IPS-15b (cell line): ENCODE measurements around the gene ELOA2.
"Not testable (repeated sequence)": the region's sequence is repeated elsewhere in the genome, so short reads cannot be mapped to it uniquely, and the experiment has no call there.

ENCODE experiments used
- H3K27me3 ChIP-seq: one replicate; pipeline ENCODE4 v1.6.1; 2013; ENCODE audit warnings: low read length; ENCODE audit not compliant: control insufficient read depth, insufficient read depth
- H3K36me3 ChIP-seq: one replicate; pipeline ENCODE4 v1.6.1; 2013; ENCODE audit warnings: low read length; ENCODE audit not compliant: control insufficient read depth, insufficient read depth
- H3K4me1 ChIP-seq: one replicate; pipeline ENCODE4 v1.6.1; 2013; ENCODE audit warnings: mild to moderate bottlenecking, low read length; ENCODE audit not compliant: control insufficient read depth, insufficient read depth
- H3K4me3 ChIP-seq: one replicate; pipeline ENCODE4 v1.5.1; 2013; ENCODE audit warnings: low read depth, low read length
- H3K9ac ChIP-seq: one replicate; pipeline ENCODE4 v1.6.1; 2013; ENCODE audit warnings: low read depth, mild to moderate bottlenecking, low read length
- H3K9me3 ChIP-seq: one replicate; pipeline ENCODE4 v1.6.1; 2013; ENCODE audit warnings: mild to moderate bottlenecking, low read length; ENCODE audit not compliant: control insufficient read depth, insufficient read depth

Gene ELOA2

GRCh38 chr18:47036298-47036874 lies 965 bp upstream of the ELOA2 start:
- no peaks in the 10 kb centered on the region for H3K4me1 ChIP-seq
- H3K27me3 ChIP-seq: no peaks in the 10 kb centered on the region
- no peak overlapping the region for H3K4me3 ChIP-seq
- no peaks in the 10 kb centered on the region for H3K9me3 ChIP-seq
- H3K9ac ChIP-seq: no peak overlapping the region
- no peaks in the 10 kb centered on the region for H3K36me3 ChIP-seq

- H3K9me3 ChIP-seq, H3K4me3 ChIP-seq: not testable (repeated sequence)
Observed at GRCh38 chr18:47034591-47034990, 830 bp downstream of the ELOA2 start.

GRCh38 chr18:47032945-47033344 lies 2.5 kb downstream of the ELOA2 start:
- no peaks in the 10 kb centered on the region for H3K27me3 ChIP-seq
- H3K4me3 ChIP-seq: no peak overlapping the region
- H3K4me1 ChIP-seq: no peaks in the 10 kb centered on the region
- no peaks in the 10 kb centered on the region for H3K9me3 ChIP-seq
- no peak overlapping the region for H3K9ac ChIP-seq
- no peaks in the 10 kb centered on the region for H3K36me3 ChIP-seq

More at GRCh38 chr18:47034591-47034990, 830 bp downstream of the ELOA2 start:
- H3K9ac ChIP-seq, H3K36me3 ChIP-seq, H3K27me3 ChIP-seq, H3K4me1 ChIP-seq: not testable (repeated sequence)

GRCh38 chr18:47030887-47031286 lies 4.5 kb downstream of the ELOA2 start:
- H3K9me3 ChIP-seq, H3K9ac ChIP-seq, H3K27me3 ChIP-seq, H3K4me1 ChIP-seq, H3K4me3 ChIP-seq, H3K36me3 ChIP-seq: not testable (repeated sequence)

GRCh38 chr18:47029684-47030353 lies 5.6 kb downstream of the ELOA2 start:
- H3K27me3 ChIP-seq, H3K4me1 ChIP-seq, H3K4me3 ChIP-seq, H3K9me3 ChIP-seq, H3K36me3 ChIP-seq, H3K9ac ChIP-seq: not testable (repeated sequence)

- not testable (repeated sequence) for H3K9ac ChIP-seq, H3K4me3 ChIP-seq, H3K27me3 ChIP-seq, H3K4me1 ChIP-seq, H3K36me3 ChIP-seq, H3K9me3 ChIP-seq
Observed at GRCh38 chr18:47028738-47029137, 6.7 kb downstream of the ELOA2 start.

- H3K9me3 ChIP-seq, H3K27me3 ChIP-seq, H3K9ac ChIP-seq, H3K4me1 ChIP-seq, H3K4me3 ChIP-seq, H3K36me3 ChIP-seq: not testable (repeated sequence)
Observed at GRCh38 chr18:47025557-47026174, 9.8 kb downstream of the ELOA2 start.

- H3K27me3 ChIP-seq, H3K36me3 ChIP-seq, H3K9me3 ChIP-seq, H3K4me3 ChIP-seq, H3K4me1 ChIP-seq, H3K9ac ChIP-seq: not testable (repeated sequence)
Observed at GRCh38 chr18:47023769-47024465, 11.5 kb downstream of the ELOA2 start.

GRCh38 chr18:47022821-47023220 lies 12.6 kb downstream of the ELOA2 start:
- H3K27me3 ChIP-seq, H3K4me1 ChIP-seq, H3K9me3 ChIP-seq, H3K9ac ChIP-seq, H3K36me3 ChIP-seq, H3K4me3 ChIP-seq: not testable (repeated sequence)

GRCh38 chr18:47020757-47021156 lies 14.7 kb downstream of the ELOA2 start:
- H3K27me3 ChIP-seq, H3K4me3 ChIP-seq, H3K36me3 ChIP-seq, H3K9me3 ChIP-seq, H3K4me1 ChIP-seq, H3K9ac ChIP-seq: not testable (repeated sequence)

GRCh38 chr18:47019870-47020269 lies 15.6 kb downstream of the ELOA2 start:
- H3K9ac ChIP-seq, H3K4me1 ChIP-seq, H3K36me3 ChIP-seq, H3K27me3 ChIP-seq, H3K9me3 ChIP-seq, H3K4me3 ChIP-seq: not testable (repeated sequence)
